NCI-H1105 (cell line): ENCODE measurements around the gene NKD1.
"Not testable (repeated sequence)": the region's sequence is repeated elsewhere in the genome, so short reads cannot be mapped to it uniquely, and the experiment has no call there.

Experiments
- DNase-seq: peaks from one replicate; lab custom pipeline; 2025; lab: John Stamatoyannopoulos, UW

NKD1 gene

GRCh38 chr16:50519602-50520001 is 28.6 kb upstream of the NKD1 start:
- no peak for DNase-seq

- DNase-seq: no peak
Measured at GRCh38 chr16:50520451-50521245, 27.5 kb upstream of the NKD1 start.

GRCh38 chr16:50521246-50521900 is 26.8 kb upstream of the NKD1 start:
- no peak for DNase-seq

- DNase-seq: no peak
Measured at GRCh38 chr16:50522324-50522723, 25.9 kb upstream of the NKD1 start.

DNA sequence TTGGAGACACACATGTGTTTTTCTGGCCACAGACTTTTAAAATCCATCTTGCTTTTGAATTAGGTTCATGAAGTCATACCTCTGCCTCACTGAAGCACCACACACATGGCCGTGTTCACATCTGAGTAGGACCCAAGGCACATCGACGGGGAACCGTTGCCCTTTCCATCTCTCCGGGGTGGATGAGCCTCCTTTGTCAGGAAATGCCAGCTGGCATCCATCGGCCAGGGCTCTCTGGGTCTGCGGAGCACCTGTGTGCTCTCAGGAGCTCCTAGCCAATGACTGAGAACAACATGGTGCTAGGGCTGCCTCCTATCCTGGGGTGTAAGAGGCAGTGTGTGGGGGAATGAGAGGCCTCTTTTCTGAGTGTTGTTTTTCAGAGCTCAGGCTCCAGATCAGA is 24.5 kb upstream of the NKD1 start:
- DNase-seq: no peak

DNA sequence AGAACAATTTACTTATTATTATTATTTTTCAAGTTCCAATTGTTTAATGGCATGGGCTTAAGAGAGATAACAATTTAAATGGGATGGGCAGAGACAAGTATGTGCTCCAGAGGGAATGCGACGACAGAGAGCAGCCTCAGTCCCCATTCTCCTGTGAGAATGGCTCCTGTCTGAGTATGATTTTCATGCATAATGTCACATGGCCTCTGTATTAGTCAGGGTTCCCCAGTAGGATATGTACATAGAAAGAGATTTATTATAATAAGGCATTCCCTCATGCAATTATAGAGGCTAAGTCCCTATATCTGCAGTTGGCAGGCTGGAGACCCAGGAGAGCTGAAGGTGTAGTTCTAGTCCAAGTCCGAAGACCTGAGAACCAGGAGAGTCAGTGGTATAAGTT is 22.9 kb upstream of the NKD1 start:
- DNase-seq: no peak

- no peak for DNase-seq
Measured at GRCh38 chr16:50525716-50526115, 22.5 kb upstream of the NKD1 start.

GRCh38 chr16:50526249-50526648 is 21.9 kb upstream of the NKD1 start:
- DNase-seq: no peak

GRCh38 chr16:50526796-50527195 is 21.4 kb upstream of the NKD1 start:
- no peak for DNase-seq

DNA sequence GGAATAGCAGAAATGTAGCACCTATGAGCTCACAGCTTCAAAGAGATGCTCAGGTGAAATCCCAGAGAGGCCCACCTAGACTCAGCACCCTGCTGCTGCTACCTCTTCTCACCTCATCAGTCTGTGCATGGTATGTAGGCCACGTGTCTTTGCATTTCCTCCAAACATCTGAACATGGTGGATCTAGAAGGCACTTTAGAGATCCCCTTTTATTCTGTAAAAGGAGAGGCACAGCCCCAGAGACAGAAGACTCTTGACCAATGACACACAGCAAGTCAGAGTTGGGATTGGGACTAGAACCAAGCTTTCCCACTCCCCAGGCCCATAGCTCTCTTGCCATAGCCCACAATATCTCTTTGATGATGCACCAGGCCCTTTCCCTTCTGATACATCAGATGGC is 19.4 kb upstream of the NKD1 start:
- DNase-seq: no peak

DNA sequence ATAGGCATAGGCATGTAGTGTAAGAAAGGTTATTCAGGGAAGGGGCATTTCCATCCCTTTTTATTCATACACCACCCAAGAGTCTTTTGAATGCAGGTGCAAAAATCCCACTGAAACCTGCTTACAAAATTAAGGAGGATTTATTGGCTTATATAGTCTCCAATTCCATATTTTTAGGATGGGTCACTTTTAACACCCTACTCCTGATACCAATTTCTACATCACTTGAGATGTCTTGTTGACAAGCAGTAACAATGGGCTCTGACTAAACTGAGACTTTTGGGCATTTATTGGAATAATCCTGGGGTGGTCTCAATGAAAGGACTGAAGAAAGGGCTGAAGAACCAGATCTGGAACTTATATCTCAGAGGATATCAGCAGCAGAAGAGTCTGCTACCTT is 18.9 kb upstream of the NKD1 start:
- no peak for DNase-seq

DNA sequence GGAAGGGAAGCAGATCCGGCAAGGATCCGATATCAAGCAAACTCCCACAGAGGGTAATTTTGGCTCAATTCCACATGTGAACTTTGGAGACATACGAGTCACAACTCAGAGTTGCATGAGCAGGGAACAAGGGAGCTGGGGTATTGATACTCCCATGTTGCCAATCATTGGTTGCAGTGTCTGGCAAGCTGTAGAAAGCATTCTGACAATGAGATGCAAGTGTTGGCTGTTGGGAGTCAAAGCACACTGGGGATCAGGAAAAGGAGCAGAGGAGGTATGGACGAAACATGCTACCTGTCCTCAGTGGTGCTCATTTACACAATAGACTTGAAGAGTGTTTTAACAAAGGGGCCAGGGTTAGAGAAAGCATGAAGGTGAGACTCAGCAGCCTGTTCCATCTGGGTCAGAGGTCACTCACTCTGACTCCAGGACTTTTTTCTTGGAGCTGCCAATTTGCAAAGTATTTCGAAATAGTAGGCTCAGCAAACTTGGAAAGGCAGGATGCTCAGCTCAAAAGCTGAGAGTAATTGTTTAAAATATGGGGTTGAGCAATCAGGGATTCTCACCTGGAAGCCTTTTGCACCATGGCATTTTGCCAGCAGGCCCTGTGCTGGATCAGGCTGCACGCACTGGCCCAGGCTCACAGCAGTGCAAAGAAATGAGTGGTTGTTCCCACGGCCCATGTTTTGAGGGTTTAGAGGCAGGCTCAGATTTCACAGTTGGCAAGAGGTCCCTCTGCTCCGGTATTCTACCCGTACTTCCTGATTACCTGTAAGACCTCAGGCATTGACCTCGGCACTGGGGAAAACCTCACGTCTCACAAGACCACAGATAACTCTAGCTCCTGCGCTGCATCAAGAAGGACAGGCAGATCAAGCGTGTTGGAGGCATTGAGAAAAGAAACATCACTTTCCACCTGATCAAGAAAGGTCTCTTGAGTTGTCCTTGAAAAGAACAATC is 17.6 kb upstream of the NKD1 start:
- peak; percentile 6 for DNase-seq

- DNase-seq: no peak
Measured at GRCh38 chr16:50531359-50531758, 16.8 kb upstream of the NKD1 start.

DNA sequence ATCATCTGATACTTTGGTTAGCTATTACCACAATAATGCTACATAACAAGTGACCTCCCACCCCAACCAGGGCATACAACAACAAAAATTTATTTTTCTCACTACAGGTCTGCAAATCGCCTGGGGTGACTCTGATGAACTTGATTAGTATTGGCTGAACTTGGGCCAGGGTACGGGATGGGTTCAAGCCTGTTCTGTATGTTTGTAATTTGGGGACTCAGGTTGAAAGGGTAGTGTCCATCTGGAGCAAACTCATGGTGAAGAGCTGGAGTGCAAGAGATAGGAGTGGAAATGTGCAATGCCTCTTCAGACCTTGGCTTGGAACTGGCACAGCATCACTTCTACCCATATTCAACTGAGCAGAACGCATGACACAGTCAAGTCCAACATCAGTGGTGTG is 16.3 kb upstream of the NKD1 start:
- no peak for DNase-seq

DNA sequence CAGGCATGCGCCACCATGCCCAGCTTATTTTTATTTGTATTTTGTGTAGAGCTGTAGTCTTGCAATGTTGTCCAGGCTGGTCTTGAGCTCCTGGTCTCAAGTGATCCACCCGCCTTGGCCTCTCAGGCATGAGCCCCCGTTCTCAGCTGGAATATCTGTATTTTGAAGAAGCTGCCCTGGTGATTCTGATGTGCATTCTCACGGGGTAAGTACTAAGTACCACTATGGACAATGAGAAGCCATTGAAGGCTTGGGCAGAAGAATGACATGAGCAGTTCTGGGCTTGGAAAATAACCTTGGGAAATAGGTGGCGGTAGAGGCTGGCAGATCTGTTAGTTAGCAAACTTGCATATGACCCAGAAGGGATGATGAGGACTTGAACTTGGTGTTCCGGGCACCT is 15.6 kb upstream of the NKD1 start:
- no peak for DNase-seq

DNA sequence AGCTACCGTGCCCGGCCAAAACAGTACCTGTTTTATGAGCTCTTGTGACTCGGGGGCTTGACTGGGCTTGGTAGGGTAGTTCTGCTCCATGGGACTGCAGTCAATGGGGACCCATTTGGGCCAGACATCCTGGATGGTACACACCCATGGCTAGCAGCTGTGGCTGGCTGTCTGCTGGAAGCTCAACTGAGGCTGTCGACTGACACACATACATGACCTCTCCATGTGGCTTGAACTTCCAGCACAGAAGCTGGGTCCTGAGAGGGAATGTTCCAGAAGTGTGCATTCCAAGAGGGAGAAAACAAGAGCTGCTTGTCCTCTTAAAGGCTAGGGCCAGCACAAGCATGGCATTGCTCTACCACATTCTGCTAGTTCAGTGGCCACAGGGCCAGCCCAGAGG is 14.9 kb upstream of the NKD1 start:
- DNase-seq: no peak

- DNase-seq: no peak
Measured at GRCh38 chr16:50534091-50534490, 14.1 kb upstream of the NKD1 start.

GRCh38 chr16:50534556-50534955 is 13.6 kb upstream of the NKD1 start:
- DNase-seq: no peak

DNA sequence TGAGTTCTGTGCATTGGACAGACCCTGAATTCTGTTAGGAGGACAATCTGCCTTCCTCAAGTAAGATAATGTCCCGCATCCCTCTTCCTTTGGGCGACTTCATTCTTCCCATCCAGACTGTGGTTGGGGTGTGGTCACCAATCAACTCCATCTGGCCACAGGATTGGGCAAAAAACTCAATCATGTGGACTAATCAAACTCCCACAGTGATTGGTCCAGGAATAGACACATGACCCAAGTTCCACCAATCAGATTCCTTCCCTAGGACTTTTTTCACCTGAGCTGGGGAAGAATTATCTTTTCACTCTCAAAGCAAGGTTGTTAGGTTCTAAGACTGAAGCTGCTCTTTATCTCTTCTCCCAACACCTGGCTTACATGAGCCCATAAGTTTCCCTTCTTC is 13.2 kb upstream of the NKD1 start:
- no peak for DNase-seq

DNA sequence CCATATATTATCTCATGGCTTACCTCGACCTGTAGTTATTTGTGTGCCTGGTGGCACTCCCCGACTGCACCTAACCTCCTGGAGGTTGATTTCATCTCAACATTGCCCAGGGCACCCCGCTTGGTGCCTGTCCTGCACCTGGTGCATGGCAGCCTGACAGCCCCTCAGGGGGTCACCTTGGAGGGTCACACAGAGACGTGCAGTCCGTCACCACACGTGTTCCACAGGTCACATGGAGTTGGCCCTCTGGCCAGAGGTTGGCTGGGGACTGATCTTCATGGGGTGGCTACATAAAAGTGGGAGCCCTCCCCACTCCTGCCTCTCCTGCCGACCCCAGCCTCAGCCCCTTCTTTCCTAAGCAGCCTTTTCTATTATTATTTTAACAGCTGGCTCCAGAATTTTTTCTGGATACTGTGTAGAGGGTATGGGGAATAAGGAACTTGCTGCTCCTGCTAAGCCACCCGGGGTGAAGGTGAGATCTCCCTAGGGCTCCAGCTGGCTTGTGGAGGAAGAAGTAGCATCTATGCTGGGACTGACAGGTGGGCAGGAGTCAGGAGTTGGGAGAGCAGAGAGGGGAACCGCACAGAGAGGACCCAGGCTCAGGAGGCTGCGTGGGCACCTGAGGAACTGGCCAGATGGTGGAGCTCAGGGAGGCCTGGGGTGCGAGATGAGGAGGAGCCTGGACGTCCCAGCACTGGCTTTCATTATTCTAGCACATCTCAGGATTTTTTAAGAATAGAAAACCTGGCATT is 12.5 kb upstream of the NKD1 start:
- DNase-seq: no peak

DNA sequence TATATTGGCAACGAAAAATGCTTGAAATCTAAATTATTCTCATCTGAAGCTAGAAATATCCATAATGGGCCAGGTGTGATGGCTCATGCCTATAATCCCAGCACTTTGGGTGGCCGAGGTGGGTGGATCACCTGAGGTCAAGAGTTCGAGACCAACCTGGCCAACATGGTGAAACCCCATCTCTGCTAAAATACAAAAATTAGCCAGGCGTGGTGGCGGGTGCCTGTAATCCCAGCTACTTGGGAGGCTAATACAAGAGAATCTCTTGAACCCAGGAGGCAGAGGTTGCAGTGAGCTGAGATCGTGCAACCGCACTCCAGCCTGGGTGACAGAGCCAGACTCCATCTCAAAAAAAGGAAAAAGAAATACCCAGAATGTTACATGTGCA is 11.9 kb upstream of the NKD1 start:
- not testable (repeated sequence) for DNase-seq
